Right ventricle myocardium superior (tissue), 1 donor: ENCODE data around the gene MEST. TPM values are rescaled to one million over a fixed set of nuclear protein-coding genes. Genes with fewer than 3 reads are reported as not detected.

Source experiments
- microRNA-seq: library from miRNA; unstranded; fragments of <30 nt; microRNA quantifications from one replicate; pipeline ENCODE4 v1.2.0, GENCODE V29; 2020
- total RNA-seq: library from RNA; stranded (reverse); fragmentation: NEBNext Ultra II Directional; extraction: Animal tissue kit (Norgen Biotek cat#: 25700); gene quantifications from one replicate; pipeline ENCODE4 v1.2.1, GENCODE V29; 2021
- donor health status: DM: no; HTN: yes; CAD: no; lungs with severe emphysema.

MEST gene
- total RNA-seq, 1 donor from 2014 or later, result 6.4 TPM

Small RNA genes lying within 50 kb of the gene (microRNA-seq; reads per million reads assigned to microRNA genes)
- 952 reads per million, percentile 82 among the genes with 10 or more reads in this experiment for gene MIR335

Other genes with a start within 250 kb of the MEST start
- not detected for gene CPA2, start 225.2 kb upstream of the MEST start, total RNA-seq
- not detected for gene CPA4, start 198.9 kb upstream of the MEST start, total RNA-seq
- gene CPA5, start 147.3 kb upstream of the MEST start, total RNA-seq, result not detected
- not detected for gene CPA1, start 111.6 kb upstream of the MEST start, total RNA-seq
- gene CEP41, start 51.1 kb upstream of the MEST start, total RNA-seq, result 4.2 TPM
- 18.2 TPM for gene COPG2, start 176.7 kb downstream of the MEST start, total RNA-seq
- gene TSGA13, start 194.5 kb downstream of the MEST start, total RNA-seq, result not detected
- not detected for gene KLF14, start 242.1 kb downstream of the MEST start, total RNA-seq